Activated naive CD8-positive, alpha-beta T cell treated with anti-CD3 and anti-CD28 coated beads, Interleukin-2, amount 50 U/mL, for 24 hours (primary cell): ENCODE data around the gene ABCB7.
"Not testable (repeated sequence)": the region's sequence is repeated elsewhere in the genome, so short reads cannot be mapped to it uniquely, and the experiment has no call there.

Experiments used
- ATAC-seq: fragments of 150-1000 bp; cut with Tn5 transposase; one replicate; pipeline ENCODE4 v1.10.0; 2021
- DNase-seq: peaks from one replicate; pipeline ENCODE4 v3.0.0; 2021
- H3K27ac Mint-ChIP-seq: one replicate; pipeline ENCODE4 v1.8.0; 2021; ENCODE audit warnings: mild to moderate bottlenecking, mixed read lengths
- H3K27me3 Mint-ChIP-seq: one replicate; pipeline ENCODE4 v1.8.0; 2021; ENCODE audit warnings: mixed read lengths
- H3K36me3 Mint-ChIP-seq: one replicate; pipeline ENCODE4 v1.8.0; 2021; ENCODE audit warnings: low read depth, mixed read lengths
- H3K4me1 Mint-ChIP-seq: one replicate; pipeline ENCODE4 v1.8.0; 2021; ENCODE audit warnings: mixed read lengths
- H3K4me3 Mint-ChIP-seq: one replicate; pipeline ENCODE4 v1.8.0; 2021; ENCODE audit warnings: mild to moderate bottlenecking, moderate library complexity, mixed read lengths
- H3K9me3 Mint-ChIP-seq: one replicate; pipeline ENCODE4 v1.8.0; 2021; ENCODE audit warnings: mixed read lengths

The ABCB7 gene

GRCh38 chrX:75051047-75051446, 105.0 kb downstream of the ABCB7 start:
- Mint-ChIP-seq H3K9me3 (peaks cover 6% of the 10 kb centered on the region), H3K27ac (no peak overlapping the region), H3K4me3 (no peak overlapping the region), H3K27me3 (no peaks in the 10 kb centered on the region), H3K4me1 (peaks cover 2% of the 10 kb centered on the region), H3K36me3 (peaks cover 22% of the 10 kb centered on the region)
- no peak for ATAC-seq
- DNase-seq: no peak

GRCh38 chrX:75045369-75045768, 110.7 kb downstream of the ABCB7 start:
- H3K4me1 Mint-ChIP-seq: no peaks in the 10 kb centered on the region
- H3K27ac Mint-ChIP-seq: no peak overlapping the region
- H3K4me3 Mint-ChIP-seq: no peak overlapping the region
- H3K27me3 Mint-ChIP-seq: no peaks in the 10 kb centered on the region
- peaks cover 6% of the 10 kb centered on the region for H3K9me3 Mint-ChIP-seq
- ATAC-seq (no peak), DNase-seq (no peak)
- peaks cover 8% of the 10 kb centered on the region for H3K36me3 Mint-ChIP-seq

- not testable (repeated sequence) for H3K4me3 Mint-ChIP-seq, H3K36me3 Mint-ChIP-seq, H3K27ac Mint-ChIP-seq, H3K27me3 Mint-ChIP-seq, H3K9me3 Mint-ChIP-seq, DNase-seq, ATAC-seq, H3K4me1 Mint-ChIP-seq
Measured at GRCh38 chrX:75044142-75044541, 111.9 kb downstream of the ABCB7 start.

GRCh38 chrX:75038925-75039324, 117.2 kb downstream of the ABCB7 start:
- Mint-ChIP-seq H3K9me3 (peaks cover 12% of the 10 kb centered on the region), H3K4me1 (no peaks in the 10 kb centered on the region)

More at GRCh38 chrX:75038925-75039324, 117.2 kb downstream of the ABCB7 start:
- Mint-ChIP-seq H3K27ac (no peak overlapping the region), H3K4me3 (no peak overlapping the region), H3K27me3 (no peaks in the 10 kb centered on the region), H3K36me3 (no peaks in the 10 kb centered on the region)
- DNase-seq: peak; percentile 6
- ATAC-seq: no peak
